ENCODE measurements around the gene CEP112.

The CEP112 gene

GRCh38 chr17:65794572-65794971 is 397.4 kb downstream of the CEP112 start:
- H3K4me1 ChIP-seq = no peaks in the 10 kb centered on the region

GRCh38 chr17:65790241-65790640 is 401.7 kb downstream of the CEP112 start:
- intact Hi-C loops (cut with DNase I; ENCODE audit: low total_unique reads) = no loop called here
- Histone ChIP-seq H3K36me3 (no peaks in the 10 kb centered on the region), H3K27me3 (no peaks in the 10 kb centered on the region), H3K27ac (no peak overlapping the region), H3K4me3 (no peak overlapping the region), H3K9me3 (no peaks in the 10 kb centered on the region), H3K4me1 (peaks cover 0 to 7% (median 0%) of the 10 kb centered on the region in 4 donors)
- DNase-seq = no peak
- TF ChIP-seq, protein P1, sequence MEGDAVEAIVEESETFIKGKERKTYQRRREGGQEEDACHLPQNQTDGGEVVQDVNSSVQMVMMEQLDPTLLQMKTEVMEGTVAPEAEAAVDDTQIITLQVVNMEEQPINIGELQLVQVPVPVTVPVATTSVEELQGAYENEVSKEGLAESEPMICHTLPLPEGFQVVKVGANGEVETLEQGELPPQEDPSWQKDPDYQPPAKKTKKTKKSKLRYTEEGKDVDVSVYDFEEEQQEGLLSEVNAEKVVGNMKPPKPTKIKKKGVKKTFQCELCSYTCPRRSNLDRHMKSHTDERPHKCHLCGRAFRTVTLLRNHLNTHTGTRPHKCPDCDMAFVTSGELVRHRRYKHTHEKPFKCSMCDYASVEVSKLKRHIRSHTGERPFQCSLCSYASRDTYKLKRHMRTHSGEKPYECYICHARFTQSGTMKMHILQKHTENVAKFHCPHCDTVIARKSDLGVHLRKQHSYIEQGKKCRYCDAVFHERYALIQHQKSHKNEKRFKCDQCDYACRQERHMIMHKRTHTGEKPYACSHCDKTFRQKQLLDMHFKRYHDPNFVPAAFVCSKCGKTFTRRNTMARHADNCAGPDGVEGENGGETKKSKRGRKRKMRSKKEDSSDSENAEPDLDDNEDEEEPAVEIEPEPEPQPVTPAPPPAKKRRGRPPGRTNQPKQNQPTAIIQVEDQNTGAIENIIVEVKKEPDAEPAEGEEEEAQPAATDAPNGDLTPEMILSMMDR (IDR thresholded peaks at IDR 0.05) = no peak

More at GRCh38 chr17:65794572-65794971, 397.4 kb downstream of the CEP112 start:
- intact Hi-C loops (cut with DNase I; ENCODE audit: low total_unique reads) = no loop called here
- H3K4me3 ChIP-seq = no peak overlapping the region
- DNase-seq = no peak
- TF ChIP-seq, protein P1 (IDR thresholded peaks at IDR 0.05) = peak in 1 of 2 experiments; percentile 6
- no peaks in the 10 kb centered on the region for H3K36me3 ChIP-seq
- H3K27ac ChIP-seq = no peak overlapping the region
- no peaks in the 10 kb centered on the region for H3K9me3 ChIP-seq
- H3K27me3 ChIP-seq = no peaks in the 10 kb centered on the region

- H3K27ac ChIP-seq = no peak overlapping the region
- no peaks in the 10 kb centered on the region for H3K27me3 ChIP-seq
- H3K4me1 ChIP-seq = peaks cover 0 to 24% (median 11%) of the 10 kb centered on the region in 4 donors
- no peaks in the 10 kb centered on the region for H3K36me3 ChIP-seq
- no peak overlapping the region for H3K4me3 ChIP-seq
- TF ChIP-seq, protein P1 (IDR thresholded peaks at IDR 0.05) = no peak
- no peaks in the 10 kb centered on the region for H3K9me3 ChIP-seq
- intact Hi-C loops (cut with DNase I; ENCODE audit: low total_unique reads) = no loop called here
- no peak for DNase-seq
Measured at GRCh38 chr17:65787503-65787902, 404.4 kb downstream of the CEP112 start.

DNA sequence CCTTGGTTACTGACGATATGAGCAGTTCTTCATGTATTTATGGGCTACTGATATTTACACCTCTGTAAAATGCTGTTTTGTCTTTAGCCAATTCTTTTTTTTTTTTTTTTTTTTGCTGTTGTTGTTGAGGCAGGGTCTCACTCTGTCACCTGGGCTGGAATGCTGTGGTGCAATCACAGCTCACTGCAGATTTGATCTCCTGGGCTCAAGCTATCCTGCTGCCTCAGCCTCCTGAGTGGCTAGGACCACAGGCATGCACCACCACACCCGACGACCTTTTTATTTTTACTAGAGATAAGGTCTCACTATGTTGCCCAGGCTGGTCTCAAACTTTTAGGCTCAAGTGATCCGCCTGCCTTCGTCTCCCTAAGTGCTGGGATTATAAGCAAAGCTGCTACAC is 405.5 kb downstream of the CEP112 start:
- no peak overlapping the region for H3K4me3 ChIP-seq
- intact Hi-C loops (cut with DNase I; ENCODE audit: low total_unique reads) = no loop called here

DNA sequence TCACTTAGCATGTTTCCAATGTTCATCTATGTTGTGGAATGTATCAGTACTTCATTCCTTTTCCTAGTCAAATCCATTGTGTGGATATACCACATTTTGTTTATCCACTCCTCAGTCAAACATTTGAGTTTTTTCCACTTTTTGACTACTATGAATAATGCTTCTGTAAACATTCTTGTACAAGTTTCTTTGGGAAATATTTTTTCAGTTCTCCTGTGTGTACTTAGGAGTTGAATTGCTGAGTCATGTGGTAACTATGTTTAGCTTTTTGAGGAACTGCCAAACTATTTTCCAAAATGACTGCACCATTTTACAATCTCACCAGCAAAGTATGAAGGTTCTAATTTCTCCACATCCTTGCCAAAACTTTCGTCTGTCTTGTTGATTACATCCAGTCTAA is 406.8 kb downstream of the CEP112 start:
- Histone ChIP-seq H3K36me3 (no peaks in the 10 kb centered on the region), H3K9me3 (no peaks in the 10 kb centered on the region), H3K27me3 (no peaks in the 10 kb centered on the region), H3K27ac (peak overlapping the region; percentile 23 to 48), H3K4me3 (no peak overlapping the region), H3K4me1 (peaks cover 0 to 24% (median 11%) of the 10 kb centered on the region in 4 donors)
- no peak for DNase-seq
- intact Hi-C loops (cut with DNase I; ENCODE audit: low total_unique reads) = no loop called here
- TF ChIP-seq, protein P1 (IDR thresholded peaks at IDR 0.05) = no peak

More for the DNA sequence above, 405.5 kb downstream of the CEP112 start:
- TF ChIP-seq, protein P1 (IDR thresholded peaks at IDR 0.05) = no peak
- Histone ChIP-seq H3K27ac (no peak overlapping the region), H3K4me1 (peaks cover 0 to 24% (median 11%) of the 10 kb centered on the region in 4 donors), H3K9me3 (no peaks in the 10 kb centered on the region), H3K27me3 (no peaks in the 10 kb centered on the region), H3K36me3 (no peaks in the 10 kb centered on the region)
- DNase-seq = no peak
